HG03108 (cell line): ENCODE data around the gene METTL8.
A peak's percentile ranks its signal among the peaks of the same experiment; 100 is the strongest.

ENCODE experiments used
- ATAC-seq: cut with Tn5 transposase; IDR thresholded peaks from one replicate; pipeline ENCODE4 v1.9.1; 2021; ENCODE audit warnings: moderate library complexity; ENCODE audit not compliant: unreplicated experiment

The METTL8 gene

GRCh38 chr2:171347591-171348032 lies 86.2 kb downstream of the METTL8 start:
- ATAC-seq, result no peak

- ATAC-seq, result peak; percentile 59
Measured at GRCh38 chr2:171346723-171347557, 86.8 kb downstream of the METTL8 start.

GRCh38 chr2:171345971-171346722 lies 87.6 kb downstream of the METTL8 start:
- no peak for ATAC-seq

- ATAC-seq, result no peak
Measured at GRCh38 chr2:171344182-171344581, 89.6 kb downstream of the METTL8 start.

- ATAC-seq, result no peak
Measured at GRCh38 chr2:171342067-171342413, 91.8 kb downstream of the METTL8 start.

GRCh38 chr2:171341394-171342066 lies 92.3 kb downstream of the METTL8 start:
- ATAC-seq, result no peak

- no peak for ATAC-seq
Measured at GRCh38 chr2:171334946-171335345, 98.8 kb downstream of the METTL8 start.

GRCh38 chr2:171334171-171334570 lies 99.6 kb downstream of the METTL8 start:
- ATAC-seq, result no peak

GRCh38 chr2:171330155-171330956 lies 103.4 kb downstream of the METTL8 start:
- ATAC-seq, result no peak

GRCh38 chr2:171327043-171327496 lies 106.7 kb downstream of the METTL8 start:
- ATAC-seq, result no peak

- peak; percentile 35 for ATAC-seq
Measured at GRCh38 chr2:171325886-171326585, 107.8 kb downstream of the METTL8 start.

GRCh38 chr2:171323971-171324528 lies 109.7 kb downstream of the METTL8 start:
- peak; percentile 24 for ATAC-seq

GRCh38 chr2:171322928-171323327 lies 110.9 kb downstream of the METTL8 start:
- ATAC-seq, result no peak

- ATAC-seq, result no peak
Measured at GRCh38 chr2:171320731-171321130, 113.1 kb downstream of the METTL8 start.

GRCh38 chr2:171320208-171320621 lies 113.6 kb downstream of the METTL8 start:
- peak; percentile 34 for ATAC-seq

- peak; percentile 35 for ATAC-seq
Measured at GRCh38 chr2:171319164-171319810, 114.5 kb downstream of the METTL8 start.

GRCh38 chr2:171318463-171318934 lies 115.3 kb downstream of the METTL8 start:
- no peak for ATAC-seq

GRCh38 chr2:171317492-171318125 lies 116.2 kb downstream of the METTL8 start:
- ATAC-seq, result peak; percentile 29
